NCI-H2196 treated with DMSO at 0.1 percent for 48 hours (cell line): ENCODE results near the gene PRIMA1.

Experiments
- DNase-seq: peaks from one replicate; lab custom pipeline; 2025; ENCODE audit not compliant: unreplicated experiment; lab: John Stamatoyannopoulos, UW

The PRIMA1 gene

DNA sequence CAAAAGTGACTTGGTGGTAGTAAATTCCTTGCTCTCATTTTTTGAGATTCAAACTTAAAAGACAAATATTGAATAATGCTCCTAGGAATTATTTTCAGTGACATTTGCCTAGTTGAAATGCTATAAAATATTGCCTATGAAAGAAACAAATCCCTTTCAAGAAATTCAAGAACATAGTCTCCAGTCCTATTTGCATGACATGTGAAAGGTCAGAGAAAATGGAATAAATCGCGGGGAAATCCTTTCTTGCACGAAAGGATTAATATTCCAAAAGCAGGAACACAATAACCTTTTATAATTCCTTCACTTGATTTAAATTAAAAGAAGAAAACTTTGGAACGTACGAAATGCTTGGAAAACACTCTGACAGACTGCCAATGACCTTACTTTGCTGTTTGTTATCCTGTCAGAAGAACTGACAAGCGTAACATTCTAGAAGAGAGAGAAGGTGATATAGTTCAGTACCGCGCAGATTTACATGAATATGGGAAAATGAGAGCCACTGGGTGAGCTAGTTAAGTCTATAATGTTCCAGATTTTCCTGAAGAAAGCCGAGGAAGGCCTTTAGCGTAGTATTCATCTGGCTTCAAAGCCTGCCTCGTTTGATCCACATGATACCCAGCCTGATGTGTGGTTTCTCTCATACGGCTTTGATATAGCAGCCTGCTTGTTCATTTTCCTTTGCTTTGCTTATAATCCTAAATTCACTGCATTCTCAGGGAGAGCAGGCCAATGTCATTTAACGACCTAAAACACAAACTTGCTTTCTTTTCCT is 103.0 kb downstream of the PRIMA1 start:
- DNase-seq: no peak

DNA sequence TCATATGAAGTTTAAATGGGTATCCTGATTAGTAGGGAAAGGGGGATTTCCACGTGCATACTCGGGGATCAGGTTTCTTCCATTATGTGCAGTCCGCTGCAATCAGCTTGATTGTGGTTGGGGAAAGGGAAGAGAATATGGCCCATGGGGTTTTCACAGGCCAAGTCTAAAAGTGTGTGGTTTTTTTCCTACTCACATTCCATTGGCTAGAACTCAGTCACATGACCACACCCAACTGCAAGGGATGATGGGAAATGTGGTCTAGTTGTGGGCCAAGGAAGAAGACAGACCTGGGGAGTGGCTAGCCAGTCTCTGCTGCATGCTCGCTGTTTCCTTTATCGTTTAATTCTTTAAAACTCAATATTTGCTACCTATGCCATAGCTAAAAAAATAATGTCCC is 105.1 kb downstream of the PRIMA1 start:
- no peak for DNase-seq

DNA sequence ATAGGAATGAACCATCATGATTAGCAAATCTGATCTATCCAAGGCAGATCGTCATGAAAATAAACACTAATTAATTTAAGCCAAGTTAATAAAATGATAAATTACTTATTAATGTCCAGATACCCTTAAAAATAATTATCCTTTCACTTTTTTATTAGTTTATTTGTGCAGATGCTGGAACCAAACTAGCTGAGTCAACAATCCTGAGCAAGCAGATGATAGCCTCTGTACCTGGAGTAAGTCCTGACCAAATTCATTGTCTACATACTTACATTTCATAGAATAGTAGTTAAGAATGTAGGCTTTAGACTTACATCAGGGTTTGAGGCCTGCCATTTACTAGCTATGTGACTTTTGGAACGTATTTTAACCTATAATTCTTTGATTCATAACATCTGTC is 105.8 kb downstream of the PRIMA1 start:
- no peak for DNase-seq

DNA sequence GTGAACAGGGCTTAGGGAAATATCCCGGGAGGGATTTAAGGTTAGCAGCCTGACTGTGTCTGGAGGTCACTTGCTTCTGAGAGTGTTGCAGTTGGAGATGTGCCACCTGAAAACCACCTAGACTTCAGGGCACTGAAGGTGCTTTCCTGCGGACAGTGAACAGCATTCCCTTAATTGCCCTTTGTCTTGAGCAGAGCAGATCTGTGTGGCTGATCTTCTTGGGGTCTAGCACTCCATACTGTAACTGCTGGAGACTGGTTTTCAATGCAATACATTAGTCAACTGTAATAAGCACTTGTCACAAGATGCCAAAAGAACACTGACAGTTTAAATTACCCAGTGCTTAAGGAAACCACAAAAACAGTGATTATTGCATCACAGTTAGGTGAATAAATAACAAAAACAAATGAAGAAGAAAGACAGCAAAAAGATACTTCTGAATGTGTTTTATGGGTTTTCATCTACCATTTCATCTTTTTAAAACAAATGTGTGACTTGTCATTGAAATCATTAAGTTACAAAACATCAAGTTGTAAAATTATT is 111.8 kb downstream of the PRIMA1 start:
- DNase-seq: no peak

DNA sequence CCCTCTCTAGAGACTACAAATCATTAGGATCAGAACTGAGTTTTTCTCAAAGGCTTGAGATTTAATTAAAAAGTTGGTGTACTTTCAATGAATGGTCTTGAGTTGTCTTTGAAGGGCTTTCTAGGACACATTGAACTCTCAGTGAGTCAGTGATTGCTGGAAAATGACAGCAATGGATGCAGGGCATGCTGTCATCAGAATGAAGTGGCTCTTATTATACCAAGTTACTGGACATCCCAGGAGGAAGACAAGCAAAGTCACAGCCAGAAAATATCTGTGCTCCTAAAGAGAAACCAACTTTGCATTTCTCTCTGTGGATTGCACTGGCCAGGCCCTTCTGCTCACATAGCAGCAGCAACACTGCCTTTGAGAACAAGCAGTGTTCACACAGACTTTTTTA is 112.6 kb downstream of the PRIMA1 start:
- DNase-seq: no peak

DNA sequence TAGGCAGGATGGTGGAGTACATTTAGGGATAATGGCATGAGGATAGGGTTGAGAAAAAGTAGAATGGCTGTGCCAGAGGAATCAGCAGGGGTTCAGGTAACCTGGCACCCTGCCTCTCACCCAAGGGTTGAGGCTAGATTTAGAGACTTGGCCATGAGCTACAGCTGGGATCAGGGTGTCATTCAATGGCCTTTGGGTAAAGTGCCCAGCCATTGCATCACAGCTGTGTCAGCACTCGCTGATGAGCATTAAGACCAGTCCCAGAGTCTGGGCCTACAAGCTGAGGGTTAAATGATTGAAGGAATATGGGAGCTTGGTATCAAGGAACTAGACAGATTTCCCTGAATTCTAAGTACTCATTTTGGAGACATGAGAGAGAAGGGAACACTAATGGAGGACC is 113.9 kb downstream of the PRIMA1 start:
- DNase-seq: no peak

DNA sequence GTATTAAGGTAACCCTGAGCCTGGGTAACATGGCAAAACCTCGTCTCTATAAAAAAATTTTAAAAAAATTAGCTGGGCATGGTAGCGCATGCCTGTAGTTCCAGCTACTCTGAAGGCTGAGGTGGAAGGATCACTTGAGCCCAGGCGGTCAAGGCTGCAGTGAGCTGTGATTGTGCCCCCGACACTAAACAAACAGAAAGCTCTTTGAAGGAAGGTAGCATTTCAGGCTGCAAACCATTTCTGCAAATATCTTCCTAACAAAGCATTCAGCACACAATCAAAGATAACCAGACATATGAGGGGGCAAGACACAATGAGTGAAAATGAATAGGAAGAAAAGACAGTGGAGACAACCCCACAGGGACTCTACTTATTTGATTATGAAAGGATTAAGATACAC is 118.7 kb downstream of the PRIMA1 start:
- DNase-seq: no peak
